IPS-NIHi11 (cell line): ENCODE measurements around the gene FSIP1.

Source experiments
- DNase-seq: peaks from one replicate; pipeline ENCODE4 v3.0.0; 2012; ENCODE audit warnings: mixed read lengths, low spot score

Gene FSIP1

GRCh38 chr15:39582286-39582976, 200.2 kb downstream of the FSIP1 start:
- no peak for DNase-seq

GRCh38 chr15:39581793-39582285, 200.8 kb downstream of the FSIP1 start:
- peak; percentile 48 for DNase-seq

- DNase-seq: no peak
Observed at GRCh38 chr15:39581242-39581792, 201.3 kb downstream of the FSIP1 start.

- peak; percentile 90 for DNase-seq
Observed at GRCh38 chr15:39580485-39581241, 202.0 kb downstream of the FSIP1 start, which contains the start of gene THBS1. Gene THBS1, plus strand, starts transcription at chr15:39581079. Its CDS starts 779 bp downstream, at chr15:39581858.

- peak; percentile 80 for DNase-seq
Observed at GRCh38 chr15:39580117-39580484, 202.5 kb downstream of the FSIP1 start.

GRCh38 chr15:39579487-39580116, 203.0 kb downstream of the FSIP1 start:
- peak; percentile 79 for DNase-seq

- peak; percentile 33 for DNase-seq
Observed at GRCh38 chr15:39578851-39579486, 203.7 kb downstream of the FSIP1 start.

GRCh38 chr15:39575180-39575579, 207.5 kb downstream of the FSIP1 start:
- no peak for DNase-seq

- DNase-seq: no peak
Observed at GRCh38 chr15:39574427-39574826, 208.2 kb downstream of the FSIP1 start.

- DNase-seq: no peak
Observed at GRCh38 chr15:39573844-39574243, 208.8 kb downstream of the FSIP1 start.

- no peak for DNase-seq
Observed at GRCh38 chr15:39573287-39573686, 209.4 kb downstream of the FSIP1 start.

GRCh38 chr15:39565851-39566250, 216.8 kb downstream of the FSIP1 start:
- no peak for DNase-seq

GRCh38 chr15:39564972-39565665, 217.5 kb downstream of the FSIP1 start:
- no peak for DNase-seq

GRCh38 chr15:39558421-39558820, 224.2 kb downstream of the FSIP1 start:
- no peak for DNase-seq

GRCh38 chr15:39556461-39556860, 226.2 kb downstream of the FSIP1 start:
- DNase-seq: no peak

GRCh38 chr15:39555885-39556284, 226.8 kb downstream of the FSIP1 start:
- no peak for DNase-seq

- no peak for DNase-seq
Observed at GRCh38 chr15:39554746-39555387, 227.8 kb downstream of the FSIP1 start.

GRCh38 chr15:39553947-39554693, 228.5 kb downstream of the FSIP1 start:
- DNase-seq: no peak

GRCh38 chr15:39552556-39552955, 230.1 kb downstream of the FSIP1 start:
- DNase-seq: no peak

GRCh38 chr15:39551476-39551875, 231.2 kb downstream of the FSIP1 start:
- DNase-seq: no peak
